A673 (cell line): ENCODE results near the gene NUB1.

Source experiments
- CTCF ChIP-seq: fragments of 300-800, 200-600 bp; sonication (generic); conservative IDR thresholded peaks from 2 replicates; pipeline ENCODE4 v1.5.1; 2017; ENCODE audit warnings: low read depth, mild to moderate bottlenecking, antibody characterized with exemption, low read length, moderate library complexity, mixed read lengths
- EZH2 ChIP-seq: fragments of 200-600 bp; sonication (generic); IDR thresholded peaks from 2 replicates; pipeline ENCODE4 v1.6.1; 2017; ENCODE audit warnings: borderline replicate concordance, low read depth, mild to moderate bottlenecking, mixed read lengths, antibody characterized with exemption, low read length; ENCODE audit not compliant: poor library complexity, severe bottlenecking

GRCh38 chr7:151388007-151388297 lies 46.3 kb downstream of the NUB1 start:
- TF ChIP-seq CTCF, result no peak
- no peak for TF ChIP-seq EZH2
